NCI-H748 (cell line): ENCODE data around the gene EED.

ENCODE experiments used
- DNase-seq: peaks from one replicate; lab custom pipeline; 2025; ENCODE audit not compliant: unreplicated experiment; lab: John Stamatoyannopoulos, UW

Gene EED

DNA sequence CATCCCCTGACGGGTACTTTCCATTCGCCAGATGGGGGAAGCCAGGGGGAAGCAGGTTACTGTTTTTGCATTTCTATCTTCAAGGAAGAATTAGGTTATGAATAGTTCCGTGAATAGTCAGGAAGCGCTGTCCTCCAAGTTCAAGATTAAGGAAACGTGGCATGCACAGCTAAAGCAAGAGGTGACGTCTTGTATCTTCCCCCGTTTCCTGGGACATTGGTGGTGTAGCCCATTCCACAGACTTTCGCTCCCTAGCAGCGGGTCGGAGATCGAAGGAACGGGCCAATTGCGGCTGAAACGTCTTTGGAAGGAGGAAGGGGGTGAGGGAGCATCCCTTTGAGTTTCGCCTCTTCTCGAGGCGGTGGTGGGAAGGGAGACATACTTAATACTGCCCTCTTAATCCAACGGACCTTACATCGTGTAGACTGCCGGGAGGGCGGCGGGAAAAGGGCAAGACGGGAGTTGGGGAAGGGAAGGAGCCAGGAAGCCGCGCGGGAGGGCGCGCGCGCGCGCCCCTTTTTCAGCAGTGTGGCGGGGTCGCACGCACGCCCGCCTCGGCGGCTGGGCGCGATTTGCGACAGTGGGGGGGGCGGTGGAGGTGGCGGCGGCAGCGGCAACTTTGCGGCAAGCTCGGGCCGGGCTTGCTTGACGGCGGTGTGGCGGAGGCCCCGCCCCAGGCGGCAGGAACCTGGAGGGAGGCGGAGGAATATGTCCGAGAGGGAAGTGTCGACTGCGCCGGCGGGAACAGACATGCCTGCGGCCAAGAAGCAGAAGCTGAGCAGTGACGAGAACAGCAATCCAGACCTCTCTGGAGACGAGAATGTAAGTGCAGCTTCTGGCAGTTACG, at the start of gene EED:
EED (plus strand) TSS at position 232 of the 847 bp plus-strand sequence; CDS start at position 709, 477 bp downstream.
- DNase-seq: peak; percentile 93

DNA sequence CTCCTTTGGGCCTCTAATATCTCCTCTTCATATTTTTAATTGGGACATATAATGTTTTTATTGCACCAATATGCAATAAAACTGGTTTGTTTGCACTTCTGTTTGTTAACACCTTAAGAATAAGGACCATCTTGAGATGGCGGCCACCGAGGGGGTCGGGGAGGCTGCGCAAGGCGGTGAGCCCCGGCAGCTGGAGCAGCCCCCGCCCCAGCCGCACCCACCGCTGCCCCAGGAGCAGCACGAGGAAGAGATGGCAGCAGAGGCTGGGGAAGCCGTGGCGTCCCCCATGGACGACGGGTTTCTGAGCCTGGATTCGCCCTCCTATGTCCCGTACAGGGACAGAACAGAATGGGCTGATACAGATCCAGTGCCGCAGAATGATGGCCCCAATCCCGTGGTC, 49.6 kb upstream of the EED start:
- no peak for DNase-seq

DNA sequence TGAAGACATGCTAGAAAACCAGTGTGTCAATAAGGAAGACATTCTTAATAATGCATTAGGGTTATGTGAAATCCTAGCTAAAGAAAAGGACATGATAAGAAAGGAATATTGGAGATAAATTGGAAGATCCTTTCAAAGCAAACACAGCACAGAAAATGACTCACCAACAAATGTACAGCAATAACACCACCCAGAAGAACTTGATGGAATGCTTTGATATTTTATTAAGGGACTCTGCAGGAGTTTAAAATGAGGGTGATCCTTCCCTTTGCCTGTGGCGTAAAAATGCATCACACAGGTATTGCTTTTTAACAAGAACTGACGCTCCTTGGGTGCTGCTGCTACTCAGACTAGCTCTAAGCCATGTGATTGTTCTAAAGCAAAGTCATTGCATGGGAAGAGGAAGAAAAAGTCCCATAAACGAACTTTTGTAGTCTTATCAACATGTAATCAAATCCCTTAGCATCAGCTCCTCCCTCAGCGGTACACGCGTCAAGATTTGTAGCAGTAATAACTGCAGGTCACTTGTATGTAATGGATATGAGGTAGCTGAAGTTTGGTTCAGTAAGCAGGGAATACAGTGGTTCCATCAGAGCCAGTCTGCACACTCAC, 48.4 kb upstream of the EED start:
- no peak for DNase-seq

GRCh38 chr11:86196913-86197312, 47.6 kb upstream of the EED start:
- DNase-seq: no peak

- no peak for DNase-seq
Observed at GRCh38 chr11:86197448-86197847, 47.1 kb upstream of the EED start.

DNA sequence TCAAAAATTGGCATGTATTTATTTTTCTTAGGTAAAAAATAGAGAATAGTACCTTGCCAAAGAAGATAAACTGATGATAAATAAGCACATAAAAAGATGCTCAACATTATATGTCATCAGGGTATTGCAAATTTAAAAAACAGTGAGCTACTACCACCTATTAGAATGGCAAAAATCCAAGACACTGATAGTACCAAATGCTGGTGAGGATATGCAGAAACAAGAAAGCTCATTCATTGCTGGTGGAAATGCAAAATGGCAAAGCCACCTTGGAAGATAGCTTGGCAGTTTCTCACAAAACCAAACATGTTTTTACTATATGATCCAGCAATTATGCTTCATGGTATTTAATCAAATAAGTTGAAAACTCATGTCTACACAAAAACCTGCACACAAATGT, 46.4 kb upstream of the EED start:
- no peak for DNase-seq

GRCh38 chr11:86199354-86199753, 45.2 kb upstream of the EED start:
- DNase-seq: no peak

- DNase-seq: no peak
Observed at GRCh38 chr11:86201371-86201884, 43.1 kb upstream of the EED start.

- DNase-seq: no peak
Observed at GRCh38 chr11:86202013-86202336, 42.6 kb upstream of the EED start.

DNA sequence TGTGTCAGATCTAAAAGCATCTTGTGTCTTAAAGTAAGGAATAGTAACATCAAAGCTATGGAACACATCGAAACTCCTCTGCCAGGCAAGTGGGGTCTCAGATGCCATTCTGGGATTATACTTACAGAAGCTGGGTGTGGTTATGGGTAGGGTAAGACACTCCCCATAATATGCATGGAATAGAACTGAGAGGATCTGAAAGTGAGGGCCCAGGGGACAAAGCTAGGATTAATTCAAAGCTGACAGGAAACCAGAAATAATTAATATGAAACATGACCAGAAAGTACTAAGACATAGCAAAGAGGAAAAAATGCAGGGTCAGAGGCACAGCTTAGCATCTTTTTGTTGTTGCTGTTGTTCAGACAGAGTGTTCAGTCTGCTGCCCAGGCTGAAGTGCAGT, 40.2 kb upstream of the EED start:
- DNase-seq: no peak

DNA sequence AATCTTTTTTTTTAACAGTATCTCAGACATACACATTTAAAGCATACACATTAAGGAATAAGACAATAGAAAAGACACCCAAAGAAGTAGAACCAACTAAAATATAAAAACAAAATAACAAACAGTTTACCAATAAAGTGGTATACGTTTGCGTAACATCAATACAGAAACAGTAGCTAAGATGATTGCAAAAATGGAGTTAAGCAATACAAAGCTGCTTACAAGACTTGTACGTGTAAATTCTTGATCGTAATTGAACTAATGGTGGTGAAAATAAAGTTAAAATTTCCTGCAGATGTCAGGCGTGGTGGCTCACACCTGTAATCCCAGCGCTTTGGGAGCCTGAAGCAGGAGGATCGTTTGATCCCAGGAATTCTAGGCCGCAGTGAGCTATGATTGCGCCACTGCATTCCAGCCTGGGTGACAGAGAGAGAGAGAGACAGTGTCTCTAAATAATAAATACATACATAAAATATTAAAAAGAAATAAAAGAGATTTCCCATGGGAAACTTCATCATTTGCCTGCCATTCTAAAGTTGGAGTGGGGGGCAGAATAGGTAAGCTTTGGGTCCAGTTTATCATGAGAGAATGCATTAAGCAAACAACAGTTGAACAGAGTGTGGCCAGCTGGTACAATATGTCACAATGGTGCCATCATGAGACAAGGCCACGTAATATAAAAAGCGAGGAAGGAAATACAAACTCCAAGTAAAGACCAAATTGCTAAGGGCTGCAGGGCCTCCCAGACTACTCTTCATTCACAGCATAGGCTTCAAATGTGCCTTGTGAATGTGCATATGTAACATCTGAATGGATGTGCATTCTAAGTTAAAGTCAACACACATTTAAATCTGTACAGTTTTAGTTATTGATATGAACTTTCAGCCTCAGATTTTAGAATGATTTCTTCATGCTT, 38.9 kb upstream of the EED start:
- no peak for DNase-seq

DNA sequence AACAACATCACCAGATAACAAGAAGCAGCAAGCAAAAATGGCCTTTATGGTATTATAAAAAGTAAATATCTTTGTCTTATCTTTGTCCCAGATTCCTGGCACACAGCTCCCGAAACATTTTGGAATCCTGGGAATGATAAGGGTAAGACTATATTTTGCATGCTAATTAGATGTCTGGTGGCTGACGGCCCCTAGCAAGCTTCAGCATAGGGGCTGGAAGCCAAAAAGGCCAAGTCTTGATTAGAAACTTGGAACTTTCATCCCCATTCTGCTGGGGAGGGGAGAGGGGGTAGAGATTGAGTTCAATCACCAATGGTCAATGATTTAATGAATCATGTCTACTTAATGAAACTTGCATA, 38.2 kb upstream of the EED start:
- no peak for DNase-seq

- no peak for DNase-seq
Observed at GRCh38 chr11:86207413-86207812, 37.1 kb upstream of the EED start.

DNA sequence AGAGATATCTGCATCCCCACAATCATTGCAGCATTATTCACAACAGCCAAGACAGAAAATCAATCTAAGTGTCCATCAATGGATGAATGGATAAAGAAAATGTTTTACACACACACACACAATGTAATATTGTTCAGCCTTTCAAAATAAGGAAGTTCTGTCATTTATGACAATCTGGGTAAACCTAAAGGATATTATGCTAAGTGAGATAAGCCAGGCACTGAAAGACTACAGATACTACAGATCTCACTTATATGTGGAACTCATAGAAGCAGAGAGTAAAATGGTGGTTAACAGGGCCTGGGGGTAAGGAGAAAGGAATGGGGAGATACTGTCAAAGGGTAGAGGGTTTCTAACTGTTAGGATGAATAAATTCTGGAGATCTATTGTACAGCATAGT, 36.0 kb upstream of the EED start:
- no peak for DNase-seq

GRCh38 chr11:86209806-86210657, 34.5 kb upstream of the EED start:
- DNase-seq: no peak

DNA sequence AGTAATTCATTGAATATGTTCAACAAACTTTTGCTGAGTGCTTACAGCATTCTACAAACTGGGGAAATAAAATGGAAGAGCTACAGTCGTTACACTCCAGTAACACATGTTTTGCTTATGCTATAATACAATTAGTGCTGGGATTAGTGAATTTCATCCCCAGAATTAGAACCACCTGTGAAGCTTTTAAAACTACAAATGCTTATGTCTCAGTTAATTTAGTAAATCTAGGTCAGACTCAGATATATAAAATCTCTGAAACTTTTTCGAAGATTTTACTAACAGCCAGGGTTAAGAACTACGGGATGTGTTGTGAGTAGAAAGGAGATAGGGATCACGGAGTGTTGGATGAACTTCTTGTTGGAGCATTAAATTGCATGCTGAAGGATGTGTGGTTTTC, 33.7 kb upstream of the EED start:
- no peak for DNase-seq

DNA sequence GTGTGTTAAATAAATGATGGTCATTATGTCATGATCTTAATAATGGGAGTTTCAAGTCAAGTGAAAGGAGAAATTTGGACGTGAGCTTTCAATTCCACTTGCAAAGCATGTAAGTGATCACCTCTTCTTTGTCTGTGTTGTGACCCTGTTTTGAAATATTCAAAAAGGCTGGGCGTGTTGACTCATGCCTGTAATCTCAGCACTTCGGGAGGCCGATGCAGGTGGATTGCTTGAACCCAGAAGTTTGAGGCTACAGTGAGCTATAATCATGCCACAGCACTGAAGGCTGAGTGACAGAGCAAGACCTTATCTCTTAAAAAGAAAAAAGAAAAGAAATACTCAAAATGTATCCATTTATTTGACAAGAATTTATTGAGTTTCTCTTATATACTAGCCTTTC, 32.9 kb upstream of the EED start:
- peak; percentile 42 for DNase-seq

DNA sequence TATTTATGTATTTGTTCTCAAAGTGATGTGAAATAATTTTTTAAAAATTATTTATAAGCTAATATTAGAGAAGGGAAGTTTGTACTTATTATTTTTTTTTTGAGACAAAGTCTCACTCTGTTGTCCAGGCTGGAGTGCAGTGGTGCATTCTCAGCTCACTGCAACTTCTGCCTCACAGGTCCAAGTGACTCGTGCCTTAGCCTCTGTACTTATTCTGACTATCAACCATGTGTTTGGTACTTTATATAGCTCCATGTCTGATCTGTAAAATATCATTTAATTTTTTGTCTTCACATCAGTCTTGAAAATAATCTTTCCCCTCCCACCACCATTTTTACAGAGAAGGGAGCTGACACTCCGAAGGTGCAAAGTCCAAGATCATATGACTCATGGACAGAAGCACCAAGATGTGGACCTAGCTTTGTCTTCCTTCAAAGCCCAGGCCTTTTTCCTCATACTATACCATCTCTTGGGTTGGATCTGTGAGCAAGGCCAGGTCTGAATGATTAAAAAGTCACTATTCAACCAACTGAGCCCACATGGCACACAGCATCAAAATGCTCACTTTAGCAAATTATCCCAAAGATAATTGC, 32.4 kb upstream of the EED start:
- no peak for DNase-seq

GRCh38 chr11:86214710-86215109, 29.8 kb upstream of the EED start:
- no peak for DNase-seq
